Measurements from ENCODE around the gene ATP11A. TPM values are rescaled to one million over a fixed set of nuclear protein-coding genes. Genes with fewer than 3 reads are reported as not detected.

Gene ATP11A
- total and polyA plus RNA-seq, 9 of the 15 experiments (the other 6 are each of a cell fraction or from before 2014, with no cell fraction given) = 0.38 to 34.2 (median 4.2) TPM

GRCh38 chr13:112931028-112931934 is 241.4 kb downstream of the ATP11A start (continued):
- TF ChIP-seq ZBTB40 (IDR thresholded peaks at IDR 0.05) = 0 out of 2 replicates have a peak, but pooled peaks have one; percentile 41
- no peak for TF ChIP-seq ZBTB40 (CRISPR knock-in tag; IDR thresholded peaks at IDR 0.05)
- TF ChIP-seq ETV1 (tag; conservative IDR thresholded peaks at IDR 0.05; ENCODE audit: low read depth) = 0 out of 2 replicates have a peak, but pooled peaks have one; percentile 36
